HG02884 (cell line): ENCODE data around the gene CHADL.

Experiments used
- ATAC-seq: cut with Tn5 transposase; IDR thresholded peaks from one replicate; pipeline ENCODE4 v1.9.1; 2021; ENCODE audit warnings: mild to moderate bottlenecking, moderate library complexity; ENCODE audit not compliant: unreplicated experiment

Gene CHADL

DNA sequence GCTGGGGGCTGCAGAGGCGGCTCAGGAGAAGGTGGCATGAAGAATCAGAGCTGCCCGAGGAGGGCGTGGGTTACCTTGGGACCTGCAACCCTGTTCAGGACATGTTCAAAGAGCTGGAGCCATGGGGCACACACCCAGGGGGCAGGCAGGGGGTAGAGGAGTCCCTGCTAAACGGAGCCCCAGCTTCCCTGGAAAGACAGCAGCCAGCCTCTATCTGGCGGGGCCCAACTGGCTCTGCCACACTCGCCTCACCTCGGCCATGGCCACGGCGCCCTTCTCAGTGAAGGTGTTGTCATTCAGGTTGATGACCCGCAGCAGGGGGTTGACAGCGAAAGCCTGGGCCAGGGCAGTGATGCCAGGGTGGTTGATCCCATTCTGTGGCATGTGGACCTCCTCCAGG is 17.0 kb upstream of the CHADL start:
- no peak for ATAC-seq

- ATAC-seq: no peak
Observed at GRCh38 chr22:41256254-41257253, 15.8 kb upstream of the CHADL start.

GRCh38 chr22:41254230-41254629 is 13.5 kb upstream of the CHADL start:
- no peak for ATAC-seq

GRCh38 chr22:41252365-41252764 is 11.6 kb upstream of the CHADL start:
- ATAC-seq: no peak

- no peak for ATAC-seq
Observed at GRCh38 chr22:41250127-41250526, 9.4 kb upstream of the CHADL start.

DNA sequence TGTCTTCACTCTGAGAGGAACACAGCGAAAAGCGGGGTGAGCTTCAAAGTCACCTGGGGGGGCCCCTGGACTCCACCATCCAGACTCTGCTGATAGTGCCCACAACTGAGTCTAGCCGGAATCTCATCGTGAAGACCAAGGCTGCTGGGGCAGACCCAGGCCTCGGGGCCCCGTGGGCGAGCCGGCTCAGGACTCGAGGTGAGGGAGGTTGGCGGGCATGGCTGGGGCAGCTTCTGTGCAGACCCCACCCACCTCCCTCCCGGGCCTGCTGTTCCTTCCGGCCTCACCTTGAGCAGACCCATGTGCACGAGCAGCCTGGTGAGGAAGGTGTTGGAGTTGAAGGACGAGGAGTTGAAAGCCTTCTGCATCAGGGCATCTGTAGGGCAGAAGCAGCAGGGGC is 8.7 kb upstream of the CHADL start:
- ATAC-seq: no peak

GRCh38 chr22:41248758-41249157 is 8.0 kb upstream of the CHADL start:
- ATAC-seq: no peak

- no peak for ATAC-seq
Observed at GRCh38 chr22:41248314-41248713, 7.6 kb upstream of the CHADL start.

- no peak for ATAC-seq
Observed at GRCh38 chr22:41247703-41248102, 7.0 kb upstream of the CHADL start.

DNA sequence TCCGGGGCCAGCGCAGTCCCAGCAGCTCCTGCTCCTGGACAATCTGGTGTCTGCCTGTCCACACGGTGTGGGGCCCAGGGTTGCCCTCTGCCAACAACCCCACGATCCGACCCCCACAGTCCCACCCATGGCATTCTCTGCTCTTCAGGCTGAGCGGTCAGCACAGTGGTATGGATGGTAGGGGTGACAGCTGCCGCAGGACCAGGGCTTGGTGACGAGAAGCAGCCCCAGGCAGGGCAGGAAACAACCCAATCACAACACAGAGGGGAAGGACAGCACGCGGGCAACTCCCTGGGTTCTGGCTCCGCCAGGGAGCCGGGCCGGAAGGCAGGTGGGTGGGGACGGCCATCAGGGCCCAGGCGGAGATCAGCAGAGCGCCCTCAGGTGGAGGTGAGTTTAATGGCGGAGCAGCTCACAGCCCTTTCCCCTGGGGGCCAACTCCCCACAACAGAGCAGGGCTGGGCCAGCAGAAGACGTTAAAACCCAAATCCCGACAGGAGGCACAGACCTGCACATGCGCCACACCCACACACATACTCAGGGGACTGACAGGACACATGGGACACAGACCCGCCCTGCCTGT is 5.3 kb upstream of the CHADL start:
- no peak for ATAC-seq

GRCh38 chr22:41243361-41243760 is 2.6 kb upstream of the CHADL start:
- ATAC-seq: no peak

DNA sequence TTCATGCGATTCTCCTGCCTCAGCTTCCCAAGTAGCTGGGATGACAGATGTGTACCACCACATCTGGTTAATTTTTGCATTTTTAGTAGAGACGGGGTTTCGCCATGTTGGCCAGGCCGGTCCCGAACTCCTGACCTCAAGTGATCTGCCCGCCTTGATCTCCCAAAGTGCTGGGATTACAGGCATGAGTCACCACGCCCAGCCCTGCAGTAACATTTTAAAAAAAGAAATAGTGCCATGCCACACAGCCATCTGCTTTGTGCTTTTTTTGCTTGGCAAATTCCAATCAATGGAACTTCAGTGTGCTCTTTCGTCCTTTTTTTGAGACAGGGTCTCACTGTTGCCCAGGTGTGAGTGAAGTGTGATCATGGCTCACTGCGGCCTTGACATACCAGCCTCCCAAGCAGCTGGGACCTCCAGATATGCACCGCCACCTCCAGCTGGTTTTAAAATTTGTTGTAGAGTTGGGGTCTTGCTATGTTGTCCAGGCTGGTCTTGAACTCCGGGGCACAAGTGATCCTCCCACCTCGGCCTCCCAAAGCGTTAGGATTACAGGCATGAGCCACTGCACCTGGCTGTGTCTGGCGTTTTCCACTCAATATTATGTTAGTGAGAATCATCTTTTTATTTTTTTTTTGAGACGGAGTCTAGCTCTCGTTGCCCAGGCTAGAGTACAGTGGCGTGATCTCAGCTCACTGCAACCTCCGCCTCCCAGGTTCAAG is 1.8 kb upstream of the CHADL start:
- ATAC-seq: no peak

GRCh38 chr22:41241133-41241676 is 474 bp upstream of the CHADL start:
- no peak for ATAC-seq

DNA sequence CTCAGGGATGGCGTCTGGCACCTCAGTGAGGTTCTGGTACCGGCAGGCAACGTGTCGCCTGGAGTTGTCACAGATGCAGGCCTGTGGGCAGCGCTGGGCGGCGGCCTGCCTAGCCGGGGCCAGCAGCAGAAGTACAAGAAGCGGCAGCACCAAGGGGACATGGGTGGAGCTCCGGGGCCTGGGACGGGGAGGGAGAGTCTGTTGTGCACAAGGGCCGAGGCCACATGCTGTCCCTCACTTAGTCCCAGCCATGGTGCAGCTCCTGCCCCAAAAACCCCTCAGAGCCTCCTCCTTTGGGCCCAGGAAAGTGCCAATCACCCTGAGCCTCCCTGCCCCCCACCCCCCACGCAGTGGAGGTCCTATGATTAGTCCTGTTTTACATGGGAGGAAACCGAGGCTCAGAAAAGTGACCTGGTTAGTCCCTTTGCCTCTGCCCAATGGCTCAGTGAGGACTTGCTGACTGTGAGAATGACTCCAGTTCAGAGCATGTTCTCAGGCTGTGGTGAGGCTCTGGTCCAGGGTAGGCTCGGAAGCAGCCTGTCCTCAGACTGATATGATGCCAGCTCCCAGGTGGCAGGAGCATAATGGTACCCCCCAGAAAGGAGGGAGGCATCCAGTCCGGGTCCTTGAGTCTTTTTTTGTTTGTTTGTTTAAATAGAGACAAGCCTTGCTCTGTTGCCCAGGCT is 1.1 kb downstream of the CHADL start:
- ATAC-seq: no peak

DNA sequence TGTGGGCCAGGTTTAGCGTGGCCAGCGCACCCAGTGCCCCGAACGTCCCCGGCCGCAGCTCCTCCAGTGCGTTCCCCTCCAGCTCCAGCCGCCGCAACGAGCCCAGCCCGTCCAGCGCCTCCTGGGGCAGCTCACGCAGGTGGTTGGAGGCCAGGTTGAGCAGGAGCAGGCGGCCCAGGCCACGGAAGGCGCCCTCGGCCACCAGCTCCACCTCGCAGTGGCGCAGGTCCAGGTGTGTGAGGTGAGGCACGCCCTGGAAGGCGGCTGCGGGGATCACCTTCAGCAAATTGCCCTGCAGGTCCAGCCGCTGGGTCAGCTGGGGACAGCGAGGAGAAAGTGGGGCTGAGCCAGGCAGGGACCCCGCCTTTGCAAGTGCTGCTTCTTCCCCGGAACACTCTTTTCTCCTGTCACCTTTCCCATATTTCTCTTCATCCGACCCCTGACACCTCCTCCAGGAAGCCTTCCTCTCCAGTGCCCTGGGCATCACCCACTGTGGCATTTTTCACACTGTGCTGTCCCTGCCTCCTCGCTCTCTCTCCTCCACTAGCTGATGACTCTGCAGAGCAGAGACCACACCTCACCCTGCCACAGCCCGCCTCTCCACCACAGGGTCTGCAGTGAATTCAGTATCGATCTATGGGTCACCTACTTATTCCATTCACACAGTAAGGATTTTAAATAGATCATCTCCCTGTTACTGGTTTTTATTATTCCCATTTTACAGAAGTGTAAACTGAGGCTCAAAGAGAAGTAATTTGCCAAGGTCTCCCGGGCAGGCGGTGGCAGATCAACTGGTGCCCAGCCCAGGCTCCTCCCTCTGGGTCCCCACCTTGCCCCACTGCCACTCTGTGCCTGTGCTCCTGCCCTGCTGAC is 1.9 kb downstream of the CHADL start:
- ATAC-seq: no peak

DNA sequence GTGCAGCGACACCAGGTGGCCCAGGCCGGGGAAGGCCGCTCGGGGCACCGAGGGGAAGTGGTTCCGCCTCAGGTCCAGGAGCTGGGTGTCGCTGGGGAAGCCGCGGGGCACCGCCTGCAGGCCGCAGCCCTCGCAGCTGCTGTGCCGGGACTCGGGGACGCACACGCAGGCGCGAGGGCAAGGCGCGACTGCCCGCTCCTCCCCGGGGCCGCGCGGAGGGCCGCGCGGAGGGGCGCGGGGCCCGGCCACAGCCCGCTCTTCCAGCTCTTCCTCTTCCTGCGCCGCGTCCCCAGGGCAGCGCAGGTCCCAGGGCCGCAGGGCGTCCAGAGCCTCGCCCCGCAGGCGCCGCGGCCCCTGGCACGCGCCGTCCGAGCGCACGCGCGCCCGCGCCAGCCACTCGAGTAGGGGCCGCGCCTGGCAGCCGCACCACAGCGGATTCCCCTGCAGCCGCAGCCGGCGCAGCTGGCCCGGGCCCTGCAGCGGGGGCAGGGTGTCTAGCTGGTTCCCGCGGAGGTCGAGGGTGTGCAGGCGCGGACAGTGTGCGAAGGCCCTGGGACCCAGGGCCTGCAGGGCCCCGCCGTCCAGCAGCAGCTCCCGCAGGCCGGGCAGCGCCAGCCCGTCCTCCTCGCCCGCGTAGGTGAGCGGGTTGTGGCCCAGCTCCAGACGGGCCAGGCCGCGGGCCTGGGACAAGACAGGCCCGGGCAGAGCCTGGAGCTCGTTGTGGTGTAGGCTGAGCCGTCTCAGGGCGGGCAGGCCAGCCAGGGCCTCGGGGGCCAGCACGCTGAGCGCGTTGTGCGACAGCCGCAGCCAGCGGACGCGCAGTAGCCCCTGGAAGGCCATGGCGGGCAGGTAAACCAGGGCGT is 2.8 kb downstream of the CHADL start:
- no peak for ATAC-seq

DNA sequence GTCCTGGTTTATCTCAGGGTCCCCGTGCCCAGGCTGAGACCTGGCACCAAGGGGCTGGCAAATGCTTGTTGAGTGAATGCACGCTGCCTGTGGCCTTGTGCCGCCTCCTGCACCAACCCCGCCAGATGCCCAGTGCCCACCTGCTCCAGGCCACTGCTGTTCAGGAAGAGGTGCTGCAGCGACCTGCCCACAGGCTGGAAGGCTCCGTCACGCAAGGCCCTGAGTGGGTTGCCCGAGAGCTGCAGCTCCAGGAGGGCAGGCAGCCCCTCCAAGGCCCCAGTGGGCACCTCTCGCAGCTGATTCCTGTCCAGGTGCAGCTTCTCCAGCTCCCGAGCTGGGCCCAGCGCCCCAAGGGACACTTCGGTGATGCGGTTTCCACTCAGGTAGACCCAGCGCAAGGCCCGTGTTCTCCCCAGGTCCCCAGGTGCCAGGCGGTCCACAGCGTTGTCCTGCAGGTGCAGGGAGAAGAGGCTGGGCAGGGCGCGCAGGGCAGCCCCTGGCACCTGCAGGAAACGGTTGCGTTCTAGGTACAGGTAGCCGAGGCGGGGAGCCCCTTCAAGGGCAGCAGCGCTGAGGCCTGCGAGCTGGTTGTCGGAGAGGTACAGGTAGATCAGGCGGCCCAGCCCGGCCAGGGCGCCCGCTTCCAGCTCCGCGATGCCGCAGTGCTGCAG is 3.6 kb downstream of the CHADL start:
- ATAC-seq: no peak
